Activated CD4-positive, alpha-beta T cell treated with anti-CD3 and anti-CD28 coated beads, Interleukin-2, amount 10 ng/mL, durations not matched to agents 24 days and 14 days (primary cell): ENCODE data around the gene RRAS2. TPM values are rescaled to one million over a fixed set of nuclear protein-coding genes. Genes with fewer than 3 reads are reported as not detected.
A peak's percentile ranks its signal among the peaks of the same experiment; 100 is the strongest.
"Not testable (repeated sequence)": the region's sequence is repeated elsewhere in the genome, so short reads cannot be mapped to it uniquely, and the experiment has no call there.

Source experiments
- DNase-seq: peaks from one replicate; pipeline ENCODE4 v3.0.0; 2022
- H3K27ac Mint-ChIP-seq: one replicate; pipeline ENCODE4 v1.8.0; 2022; ENCODE audit warnings: mild to moderate bottlenecking, mixed read lengths
- H3K27me3 Mint-ChIP-seq: one replicate; pipeline ENCODE4 v1.8.0; 2022; ENCODE audit warnings: mixed read lengths
- H3K36me3 Mint-ChIP-seq: one replicate; pipeline ENCODE4 v1.8.0; 2022; ENCODE audit warnings: low read depth, mild to moderate bottlenecking, mixed read lengths
- H3K4me1 Mint-ChIP-seq: one replicate; pipeline ENCODE4 v1.8.0; 2021; ENCODE audit warnings: mixed read lengths
- H3K4me3 Mint-ChIP-seq: one replicate; pipeline ENCODE4 v1.8.0; 2022; ENCODE audit warnings: mild to moderate bottlenecking, moderate library complexity, mixed read lengths
- H3K9me3 Mint-ChIP-seq: one replicate; pipeline ENCODE4 v1.8.0; 2021; ENCODE audit warnings: mixed read lengths
- intact Hi-C: fragments of 100-400 bp; cut with micrococcal nuclease; formaldehyde crosslinking; loops from one replicate; pipeline ENCODE4 v1.15.1; 2023
- total RNA-seq: library from RNA; stranded (reverse); gene quantifications from 2 replicates; pipeline ENCODE4 v1.2.3, GENCODE V29; 2022

RRAS2 gene
- total RNA-seq: 78.9 and 80.6 TPM in 2 replicates

DNA sequence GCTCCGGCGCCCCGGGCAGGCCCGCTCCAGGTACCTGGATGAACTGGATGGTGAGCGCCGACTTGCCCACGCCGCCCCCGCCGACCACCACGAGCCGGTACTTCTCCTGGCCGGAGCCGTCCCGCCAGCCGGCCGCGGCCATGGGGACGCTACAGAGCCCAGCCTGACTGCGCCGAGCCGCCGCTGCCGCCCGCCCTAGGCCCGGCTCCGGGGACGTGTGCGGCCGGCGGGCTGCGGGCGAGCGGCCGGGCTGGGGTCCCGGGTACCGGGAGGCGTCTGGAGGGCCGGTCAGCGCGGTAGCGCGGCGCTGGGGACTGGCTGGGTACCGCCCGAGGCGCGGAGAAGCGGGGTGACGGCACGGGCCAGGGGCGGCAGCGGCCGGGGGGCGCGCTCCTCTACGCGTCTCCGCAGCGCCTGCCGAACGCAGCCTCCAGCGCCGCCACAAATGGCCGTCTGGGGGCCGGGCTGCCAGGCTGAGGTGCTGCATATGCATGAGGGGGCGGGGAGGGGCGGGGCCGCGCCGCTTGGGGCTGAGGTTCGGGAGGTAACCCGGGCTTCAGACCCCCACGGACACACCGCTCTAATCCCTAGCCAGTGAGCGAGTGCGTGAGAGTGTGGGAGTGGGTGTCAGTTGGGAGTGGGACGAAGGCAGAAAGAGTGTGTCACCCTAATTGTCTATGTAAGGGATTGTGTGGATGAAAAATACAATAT lies at the start of gene RRAS2:
TSS of gene RRAS2 (minus strand) at position 455 of the 711 bp plus-strand sequence. CDS start at position 142, 313 bp downstream.
- intact Hi-C loops: loop anchor here (1.0 to 5.0 kb wide), 6 partner anchors 8 to 140 kb away; partner anchors contain the start of gene COPB1
- Mint-ChIP-seq H3K27ac (peak within 1 kb of the TSS; percentile 86), H3K4me1 (peaks cover 44% of the 10 kb centered on the region)

DNA sequence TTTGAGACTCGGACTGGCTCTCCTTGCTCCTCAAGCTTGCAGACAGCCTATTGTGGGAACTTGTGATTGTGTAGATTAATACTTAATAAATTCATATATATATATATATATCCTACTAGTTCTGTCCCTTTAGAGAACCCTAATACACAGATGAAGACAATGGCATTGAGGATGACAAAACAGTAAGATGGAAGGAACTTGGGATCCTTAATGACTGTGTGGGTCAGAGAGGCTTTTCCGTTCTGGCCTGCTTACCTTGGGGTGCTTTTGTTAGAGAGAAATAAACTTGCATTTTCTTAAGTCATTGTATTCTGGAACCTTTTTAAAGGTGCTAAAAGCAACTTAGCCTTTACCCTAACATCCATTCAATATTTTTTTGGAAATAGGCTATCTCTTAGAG lies 49.6 kb upstream of the RRAS2 start:
- Mint-ChIP-seq H3K36me3 (no peaks in the 10 kb centered on the region), H3K27me3 (no peaks in the 10 kb centered on the region), H3K4me3 (no peak overlapping the region), H3K4me1 (peaks cover 26% of the 10 kb centered on the region), H3K27ac (no peak overlapping the region), H3K9me3 (no peaks in the 10 kb centered on the region)
- intact Hi-C loops: no loop called here
- DNase-seq: no peak

More for the DNA sequence above, at the start of gene RRAS2:
- no peaks in the 10 kb centered on the region for H3K9me3 Mint-ChIP-seq
- peak; percentile 94 for DNase-seq
- peak within 1 kb of the TSS; percentile 90 for H3K4me3 Mint-ChIP-seq
- H3K27me3 Mint-ChIP-seq: peaks cover 5% of the 10 kb centered on the region
- H3K36me3 Mint-ChIP-seq: peaks cover 18% of the 10 kb centered on the region

DNA sequence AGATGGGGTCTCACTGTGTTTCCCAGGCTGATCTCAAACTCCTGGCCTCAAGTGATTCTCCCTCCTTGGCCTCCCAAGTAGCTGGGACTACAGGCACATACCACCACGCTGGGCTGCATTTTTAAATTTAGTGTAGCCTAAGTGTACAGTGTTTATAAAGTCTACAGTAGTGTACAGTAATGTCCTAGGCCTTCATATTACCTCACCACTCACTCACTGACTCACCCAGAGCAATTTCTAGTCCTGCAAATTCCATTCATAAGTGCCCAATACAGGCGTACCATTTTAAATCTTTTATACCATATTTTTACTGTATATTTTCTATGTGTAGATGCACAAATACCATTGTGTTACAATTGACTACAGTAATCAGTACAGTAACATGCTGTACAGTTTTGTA lies 47.1 kb upstream of the RRAS2 start:
- H3K27ac Mint-ChIP-seq, H3K27me3 Mint-ChIP-seq, H3K4me3 Mint-ChIP-seq, H3K36me3 Mint-ChIP-seq, intact Hi-C loops, DNase-seq, H3K9me3 Mint-ChIP-seq: not testable (repeated sequence)
- H3K4me1 Mint-ChIP-seq: peaks cover 12% of the 10 kb centered on the region

DNA sequence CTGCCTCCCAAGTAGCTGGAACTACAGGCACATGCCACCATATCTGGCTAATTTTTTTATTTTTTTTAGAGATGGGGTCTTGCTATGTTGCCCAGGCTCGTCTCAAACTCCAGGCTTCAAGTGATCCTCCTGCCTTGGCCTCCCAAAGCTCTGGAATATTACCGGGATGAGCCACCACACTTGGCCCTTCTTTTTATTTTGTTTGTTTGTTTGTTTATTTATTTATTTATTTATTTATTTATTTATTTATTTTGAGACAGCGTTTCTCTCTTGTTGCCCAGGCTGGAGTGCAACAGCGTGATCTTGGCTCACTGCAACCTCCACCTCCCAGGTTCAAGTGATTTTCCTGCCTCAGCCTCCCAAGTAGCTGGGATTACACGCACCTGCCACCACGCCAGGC lies 44.5 kb upstream of the RRAS2 start:
- H3K27ac Mint-ChIP-seq, H3K9me3 Mint-ChIP-seq, DNase-seq, H3K36me3 Mint-ChIP-seq, intact Hi-C loops, H3K4me3 Mint-ChIP-seq, H3K4me1 Mint-ChIP-seq: not testable (repeated sequence)
- peaks cover 15% of the 10 kb centered on the region for H3K27me3 Mint-ChIP-seq

DNA sequence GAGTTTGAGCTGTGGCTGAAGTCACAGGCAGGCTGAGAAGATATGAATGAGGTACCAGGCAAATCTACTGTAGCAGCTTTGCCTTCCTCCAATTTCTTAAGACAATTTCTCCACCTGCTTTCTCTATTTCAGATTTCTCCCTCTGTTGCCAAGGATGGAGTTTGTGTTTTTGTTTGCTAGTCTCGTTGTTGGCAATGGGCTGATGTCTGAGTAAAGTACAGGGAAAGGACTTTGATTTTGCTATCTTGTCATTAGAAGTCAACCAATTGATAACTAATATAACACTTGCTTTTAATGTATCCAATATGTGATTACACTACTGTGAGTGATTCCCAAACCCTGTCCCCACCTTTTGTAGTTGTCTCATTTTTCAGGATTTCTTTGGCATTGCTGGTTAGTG lies 40.1 kb upstream of the RRAS2 start:
- no peak for DNase-seq
- H3K9me3 Mint-ChIP-seq: no peaks in the 10 kb centered on the region
- H3K27me3 Mint-ChIP-seq: peaks cover 28% of the 10 kb centered on the region
- H3K27ac Mint-ChIP-seq: no peak overlapping the region
- peaks cover 1% of the 10 kb centered on the region for H3K4me1 Mint-ChIP-seq
- no peaks in the 10 kb centered on the region for H3K36me3 Mint-ChIP-seq
- intact Hi-C loops: no loop called here
- H3K4me3 Mint-ChIP-seq: no peak overlapping the region

DNA sequence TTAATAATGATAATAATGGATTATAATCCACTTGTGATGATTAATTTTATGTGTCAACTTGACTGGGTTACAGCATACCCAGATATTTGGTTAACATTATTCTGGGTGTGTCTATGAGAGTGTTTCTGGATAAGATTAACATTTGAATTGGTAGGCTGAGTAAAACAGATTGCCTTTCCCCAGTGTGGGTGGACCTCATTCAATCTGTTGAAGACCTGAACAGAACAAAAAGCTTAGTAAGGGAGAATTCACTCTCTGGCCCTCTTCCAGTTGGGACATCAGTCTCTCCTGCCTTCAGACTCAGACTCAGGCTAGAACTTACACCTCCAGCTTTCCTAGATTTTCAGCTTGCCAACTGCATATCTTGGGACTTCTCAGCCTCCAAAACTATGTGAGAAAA lies 37.3 kb upstream of the RRAS2 start:
- Mint-ChIP-seq H3K4me3 (no peak overlapping the region), H3K4me1 (peaks cover 5% of the 10 kb centered on the region), H3K9me3 (no peaks in the 10 kb centered on the region), H3K36me3 (no peaks in the 10 kb centered on the region), H3K27me3 (peaks cover 24% of the 10 kb centered on the region), H3K27ac (no peak overlapping the region)
- no peak for DNase-seq
- intact Hi-C loops: no loop called here

DNA sequence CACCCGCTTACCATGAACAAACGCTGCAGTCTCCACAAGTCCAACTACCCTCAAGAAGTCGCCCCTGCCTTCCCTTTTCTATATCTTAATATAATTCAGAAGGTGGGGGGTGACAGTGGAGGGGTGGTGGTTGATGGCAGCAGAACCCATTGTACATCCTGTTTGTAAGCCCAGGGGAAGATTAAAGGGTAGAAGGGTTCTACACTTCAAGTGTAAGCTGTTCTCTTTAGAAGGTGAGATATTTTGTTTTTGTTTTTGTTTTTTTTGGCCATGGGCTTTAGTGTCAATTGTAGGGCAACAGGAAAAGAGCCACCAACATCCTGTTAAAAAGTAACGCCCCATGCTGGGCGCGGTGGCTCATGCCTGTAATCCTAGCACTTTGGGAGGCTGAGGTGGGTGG lies 34.9 kb upstream of the RRAS2 start:
- no peak for DNase-seq
- Mint-ChIP-seq H3K27me3 (peaks cover 23% of the 10 kb centered on the region), H3K9me3 (no peaks in the 10 kb centered on the region), H3K36me3 (no peaks in the 10 kb centered on the region), H3K4me1 (peaks cover 5% of the 10 kb centered on the region), H3K4me3 (no peak overlapping the region), H3K27ac (no peak overlapping the region)
- intact Hi-C loops: no loop called here

DNA sequence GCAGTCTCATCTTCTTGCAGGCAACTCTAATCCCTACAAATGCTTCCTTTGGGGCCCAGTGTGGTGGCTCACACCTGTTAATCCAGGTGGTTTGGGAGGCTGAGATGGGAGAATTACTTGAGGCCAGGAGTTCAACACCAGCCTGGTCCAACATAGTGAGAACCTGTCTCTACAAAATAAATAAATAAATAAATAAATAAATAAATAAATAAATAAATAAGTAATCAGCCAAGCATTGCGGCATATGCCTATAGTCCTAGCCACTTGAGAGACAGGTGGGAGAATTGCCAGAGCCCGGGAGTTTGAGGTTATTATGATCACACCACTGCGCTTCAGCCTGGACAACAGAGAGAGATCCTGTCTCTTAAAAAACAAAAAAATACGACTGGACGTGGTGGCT lies 34.1 kb upstream of the RRAS2 start:
- Mint-ChIP-seq H3K27me3 (peaks cover 22% of the 10 kb centered on the region), H3K4me1 (peaks cover 5% of the 10 kb centered on the region), H3K9me3 (peaks cover 2% of the 10 kb centered on the region), H3K27ac (no peak overlapping the region), H3K36me3 (no peaks in the 10 kb centered on the region), H3K4me3 (no peak overlapping the region)
- intact Hi-C loops: no loop called here
- DNase-seq: no peak

DNA sequence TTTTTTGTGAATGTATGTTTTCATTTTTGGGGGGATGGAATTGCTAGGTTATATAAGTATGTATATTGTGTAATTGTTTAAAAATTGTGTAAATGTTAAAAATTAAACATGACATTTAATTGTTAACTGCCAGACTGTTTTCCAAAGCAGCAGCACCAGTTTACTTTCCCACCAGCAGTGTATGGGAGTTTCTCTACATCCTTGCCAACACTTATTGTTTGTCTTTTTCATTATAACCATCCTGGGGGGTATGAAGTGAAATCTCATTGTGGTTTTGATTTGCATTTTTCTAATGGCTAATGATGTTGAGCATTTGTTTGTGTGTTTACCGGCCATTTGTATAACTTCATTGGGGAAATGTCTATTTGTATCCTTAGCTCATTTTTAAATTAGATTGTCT lies 31.7 kb upstream of the RRAS2 start:
- no peak overlapping the region for H3K4me3 Mint-ChIP-seq
- no peak for DNase-seq
- H3K9me3 Mint-ChIP-seq: peaks cover 6% of the 10 kb centered on the region
- H3K4me1 Mint-ChIP-seq: peaks cover 8% of the 10 kb centered on the region
- H3K36me3 Mint-ChIP-seq: no peaks in the 10 kb centered on the region
- H3K27ac Mint-ChIP-seq: no peak overlapping the region
- intact Hi-C loops: no loop called here
- peaks cover 21% of the 10 kb centered on the region for H3K27me3 Mint-ChIP-seq

DNA sequence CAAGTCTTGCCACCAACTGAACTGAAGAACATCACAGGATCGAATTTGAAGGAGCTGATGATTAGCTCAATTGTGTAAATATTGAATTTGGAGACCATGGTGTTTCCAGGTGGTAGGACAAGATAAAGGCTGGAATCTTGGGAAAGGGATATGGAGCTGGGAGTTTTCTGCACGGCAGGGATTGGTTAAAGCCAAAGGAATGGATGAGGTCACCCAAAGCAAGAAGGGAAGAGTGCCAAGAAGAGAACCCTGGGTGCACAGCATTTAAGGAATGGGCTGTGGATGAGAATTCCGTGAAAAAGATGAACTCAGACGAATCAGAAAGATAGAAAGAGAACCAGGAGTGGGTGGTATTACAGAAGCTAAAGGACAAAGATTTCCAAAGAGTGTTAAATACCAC lies 29.4 kb upstream of the RRAS2 start:
- peaks cover 4% of the 10 kb centered on the region for H3K4me1 Mint-ChIP-seq
- H3K4me3 Mint-ChIP-seq: no peak overlapping the region
- no peaks in the 10 kb centered on the region for H3K36me3 Mint-ChIP-seq
- peaks cover 21% of the 10 kb centered on the region for H3K27me3 Mint-ChIP-seq
- no peak for DNase-seq
- peaks cover 9% of the 10 kb centered on the region for H3K9me3 Mint-ChIP-seq
- H3K27ac Mint-ChIP-seq: no peak overlapping the region
- intact Hi-C loops: no loop called here

DNA sequence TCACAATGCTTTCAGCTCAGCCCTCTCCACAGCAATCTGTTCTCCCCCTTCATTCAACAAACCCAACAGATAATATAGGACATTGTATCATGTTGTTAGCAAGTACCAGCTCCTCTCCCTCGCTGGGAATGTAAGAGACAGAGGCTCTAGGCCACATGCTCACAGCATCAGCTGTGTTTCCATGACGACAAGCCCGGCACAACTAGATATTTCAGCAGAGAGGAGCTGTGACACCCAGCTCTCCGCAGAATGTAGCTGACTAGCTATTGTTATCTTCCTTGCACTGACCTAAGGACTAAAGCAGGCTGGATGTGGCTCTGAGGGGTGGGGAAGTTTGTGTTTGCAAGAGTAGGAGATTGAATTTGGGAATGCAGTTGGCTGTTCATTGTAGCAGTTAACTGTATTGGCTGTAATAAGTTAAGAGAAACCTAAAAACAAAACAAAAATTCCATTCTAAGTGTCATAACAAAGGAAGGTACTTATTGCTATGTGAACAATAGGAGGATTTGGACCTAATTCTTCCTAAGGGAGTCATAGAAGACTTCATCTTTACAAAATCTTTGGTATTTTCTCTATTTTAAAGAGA lies 28.0 kb upstream of the RRAS2 start:
- no peak for DNase-seq
- Mint-ChIP-seq H3K4me1 (peaks cover 2% of the 10 kb centered on the region), H3K4me3 (no peak overlapping the region), H3K9me3 (peaks cover 9% of the 10 kb centered on the region), H3K27me3 (peaks cover 30% of the 10 kb centered on the region), H3K27ac (no peak overlapping the region), H3K36me3 (no peaks in the 10 kb centered on the region)
- intact Hi-C loops: no loop called here

DNA sequence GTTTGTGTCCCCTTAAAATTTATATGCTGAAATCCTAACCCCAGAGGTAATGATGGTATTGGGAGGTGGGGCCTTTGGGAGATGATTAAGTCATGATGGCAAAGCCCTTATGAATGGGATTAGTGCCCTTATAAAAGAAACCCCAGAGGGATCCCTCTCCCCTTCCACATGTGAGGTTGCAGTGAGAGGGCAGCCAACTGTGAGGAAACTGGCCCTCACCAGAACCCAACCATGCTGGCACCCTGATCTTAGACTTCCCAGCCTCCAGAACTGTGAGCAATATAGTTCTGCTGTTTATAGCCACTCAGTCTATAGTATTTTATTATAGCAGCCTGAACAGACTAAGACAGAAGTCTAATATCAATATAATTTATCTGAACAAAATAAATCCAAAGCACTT lies 27.1 kb upstream of the RRAS2 start:
- Mint-ChIP-seq H3K27me3 (peaks cover 37% of the 10 kb centered on the region), H3K4me3 (no peak overlapping the region), H3K9me3 (peaks cover 9% of the 10 kb centered on the region), H3K27ac (no peak overlapping the region), H3K36me3 (peaks cover 3% of the 10 kb centered on the region), H3K4me1 (peaks cover 7% of the 10 kb centered on the region)
- intact Hi-C loops: no loop called here
- DNase-seq: no peak

DNA sequence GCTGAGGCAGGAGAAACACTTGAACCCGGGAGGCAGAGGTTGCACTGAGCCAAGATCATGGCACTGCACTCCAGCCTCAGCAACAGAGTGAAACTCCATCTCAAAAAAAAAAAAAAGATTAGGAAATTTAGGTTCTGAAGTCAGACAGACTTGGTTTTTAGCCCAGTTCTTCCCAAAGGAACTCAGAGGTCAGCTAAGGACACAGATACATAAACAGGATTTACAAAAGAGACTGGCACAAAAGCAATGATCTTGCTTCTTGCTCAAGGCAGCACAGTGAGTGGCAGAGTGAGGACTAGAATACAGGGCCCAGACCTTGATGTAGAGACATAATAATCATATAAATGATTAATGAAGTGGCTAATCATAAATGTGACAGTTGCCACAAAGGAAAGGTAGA lies 25.4 kb upstream of the RRAS2 start:
- DNase-seq: no peak
- Mint-ChIP-seq H3K4me3 (no peak overlapping the region), H3K9me3 (peaks cover 9% of the 10 kb centered on the region), H3K27me3 (peaks cover 42% of the 10 kb centered on the region), H3K27ac (no peak overlapping the region), H3K4me1 (peaks cover 12% of the 10 kb centered on the region), H3K36me3 (peaks cover 4% of the 10 kb centered on the region)
- intact Hi-C loops: no loop called here

DNA sequence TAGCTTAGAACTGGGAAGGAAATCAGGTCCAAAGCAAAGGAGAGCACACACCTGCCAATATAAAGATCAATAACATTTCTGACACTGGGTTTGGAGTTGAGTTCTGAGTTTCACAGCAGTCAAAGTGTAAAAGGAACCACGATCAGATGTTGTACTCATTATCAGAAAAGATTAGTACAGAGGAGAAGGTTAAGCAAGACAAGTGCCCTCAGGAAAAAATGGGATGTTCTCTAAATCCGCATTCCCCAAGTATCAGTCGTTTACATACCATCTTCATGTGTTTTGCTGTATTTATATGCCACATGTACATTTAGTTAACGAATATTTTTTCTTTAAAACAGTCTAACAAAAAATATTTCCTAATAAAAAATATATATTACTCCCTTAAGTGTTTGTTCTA lies 23.0 kb upstream of the RRAS2 start:
- H3K4me3 Mint-ChIP-seq: no peak overlapping the region
- H3K27ac Mint-ChIP-seq: no peak overlapping the region
- H3K36me3 Mint-ChIP-seq: peaks cover 4% of the 10 kb centered on the region
- DNase-seq: no peak
- H3K9me3 Mint-ChIP-seq: peaks cover 3% of the 10 kb centered on the region
- intact Hi-C loops: no loop called here
- peaks cover 36% of the 10 kb centered on the region for H3K27me3 Mint-ChIP-seq
- H3K4me1 Mint-ChIP-seq: peaks cover 20% of the 10 kb centered on the region
